Spleen (tissue), 11 donors: ENCODE results near the gene SELENOT. TPM values are rescaled to one million over a fixed set of nuclear protein-coding genes. Genes with fewer than 3 reads are reported as not detected.

Source experiments
- DNase-seq: peaks from one replicate; pipeline ENCODE4 v3.0.0-alpha.2; 2020
- H3K27ac ChIP-seq, 8 donors: fragments of 200-600 bp; sonication (generic) in 7 of 8; 1 replicate in 4 of 8; 2 replicates in 4 of 8; pipeline versions ENCODE4 v1.5.0 to v1.8.0; 2016 to 2021; ENCODE audit warnings: inconsistent platforms in 4 of 8, mild to moderate bottlenecking in 4 of 8, moderate library complexity in 1 of 8
- H3K27me3 ChIP-seq, 7 donors: fragments of 200-600 bp; sonication (generic) in 6 of 7; replicated peaks in 1 of 7; 1 replicate in 4 of 7; 2 replicates in 3 of 7; pipeline versions ENCODE4 v1.5.0 to v1.8.0; 2016 to 2021; ENCODE audit warnings: inconsistent platforms in 3 of 7, mild to moderate bottlenecking in 1 of 7
- H3K36me3 ChIP-seq, 6 donors: fragments of 200-600 bp; sonication (generic) in 5 of 6; 1 replicate in 4 of 6; 2 replicates in 2 of 6; pipeline versions ENCODE4 v1.5.0 to v1.8.0; 2016 to 2021; ENCODE audit warnings: inconsistent platforms in 2 of 6
- H3K4me1 ChIP-seq, 6 donors: fragments of 200-600 bp; sonication (generic) in 5 of 6; 1 replicate in 3 of 6; 2 replicates in 3 of 6; pipeline versions ENCODE4 v1.5.0 to v1.8.0; 2016 to 2021; ENCODE audit warnings: inconsistent platforms in 3 of 6
- H3K4me3 ChIP-seq, 8 donors: fragments of 200-600 bp; sonication (generic) in 7 of 8; 1 replicate in 4 of 8; 2 replicates in 4 of 8; pipeline versions ENCODE4 v1.5.0 to v1.8.0; 2016 to 2021; ENCODE audit warnings: inconsistent platforms in 4 of 8, mild to moderate bottlenecking in 4 of 8, moderate library complexity in 2 of 8
- H3K9me3 ChIP-seq, 8 donors: fragments of 200-600 bp; sonication (generic) in 7 of 8; 1 replicate in 4 of 8; 2 replicates in 4 of 8; pipeline versions ENCODE4 v1.5.0 to v1.8.0; 2016 to 2021; ENCODE audit warnings: inconsistent platforms in 4 of 8
- POLR2A ChIP-seq, 3 donors: fragments of 450-650 bp; IDR thresholded peaks; one replicate each; pipeline ENCODE4 v1.5.1; 2017; ENCODE audit warnings: antibody characterized with exemption in 3 of 3, mild to moderate bottlenecking in 1 of 3
- POLR2AphosphoS5 ChIP-seq, 3 donors: sonication (generic); formaldehyde crosslinking; IDR thresholded peaks; one replicate each; pipeline ENCODE4 v1.5.1; 2017; ENCODE audit warnings: antibody characterized with exemption in 3 of 3
- WGBS, 5 donors: extraction: QIAGEN DNeasy Blood & Tissue Kit in 3 of 5; methylation state at CpG; one replicate each; pipeline versions ENCODE4 v1.1.5 to v1.1.7; 2013 to 2018; 5-methylcytosine and 5-hydroxymethylcytosine counted together
- intact Hi-C: fragments of 100-400 bp; cut with DNase I; formaldehyde crosslinking; loops from one replicate; pipeline ENCODE4 v1.15.0; 2023; ENCODE audit warnings: low total_unique reads
- polyA plus RNA-seq, 3 donors: library from polyadenylated mRNA; stranded (reverse); fragments of 200-250 nt; gene quantifications; one replicate each; pipeline ENCODE4 v1.2.1, GENCODE V29; 2013
- total RNA-seq, 7 donors: library from RNA; depleted of rRNA in 3 of 7; stranded (reverse); fragments of >200 nt in 3 of 7; fragmentation: NEBNext Ultra II Directional in 4 of 7; extraction: Animal tissue kit (Norgen Biotek cat#: 25700) in 4 of 7; gene quantifications; one replicate each; pipeline versions ENCODE4 v1.1.0 to v1.2.1, GENCODE V29; 2016 to 2021
- TF ChIP-seq, protein P1 (sequence below), 11 experiments: fragments of 200-600 bp in 7 of 11; fragments of 450-650 bp in 4 of 11; sonication (generic) in 4 of 11; IDR thresholded peaks in 8 of 11; conservative IDR thresholded peaks in 3 of 11; 1 replicate in 7 of 11; 2 replicates in 4 of 11; pipeline versions ENCODE4 v1.4.0 to v1.8.0; 2016 to 2021; ENCODE audit warnings: antibody characterized with exemption in 11 of 11, inconsistent platforms in 4 of 11, mild to moderate bottlenecking in 1 of 11
- donor health status: healthy with polysubstance abuse.
- donor health status: DM: no; HTN: no; CAD: no; lungs with moderate emphysema.
- donor health status: DM: no; HTN: no; CAD: no.
- donor health status: Bipolar disorder and iron deficiency.
- donor health status: healthy.
- donor health status: DM: no; HTN: no; CAD: no.
- donor health status: DM: yes; HTN: yes; CAD: no.

SELENOT gene
- total and polyA plus RNA-seq, 10 donors, result 34.6 to 180 (median 103) TPM

DNA sequence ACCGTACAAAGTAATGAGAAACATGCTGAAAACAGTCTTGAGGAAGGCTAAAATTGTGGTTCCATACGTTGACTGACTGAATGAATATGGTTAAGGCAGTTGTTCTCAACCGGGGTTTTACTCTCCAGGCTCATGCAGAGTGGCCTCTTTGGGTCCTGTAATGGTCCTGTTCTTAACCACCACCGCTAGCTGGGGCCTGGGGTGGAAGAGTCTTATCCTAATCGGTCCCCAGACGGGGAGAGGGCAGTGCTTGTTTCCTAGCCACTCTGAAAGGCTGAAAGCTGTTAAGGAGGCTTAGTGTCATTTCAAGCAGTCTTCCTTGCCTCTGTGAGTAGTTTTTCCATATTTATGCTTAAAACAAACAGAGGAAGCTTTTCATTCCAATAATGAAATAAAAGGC lies 32.0 kb downstream of the SELENOT start:
- peaks cover 3 to 21% (median 17%) of the 10 kb centered on the region in 6 donors for H3K4me1 ChIP-seq
- no peak overlapping the region for H3K4me3 ChIP-seq
- DNase-seq, result no peak
- intact Hi-C loops, result no loop called here
- WGBS, 5 donors, result 68 to 84% (median 77%) methylated on average over 6 of the region's 6 CpGs
- peaks cover 0 to 27% (median 7%) of the 10 kb centered on the region in 6 donors for H3K36me3 ChIP-seq
- TF ChIP-seq POLR2A (IDR thresholded peaks at IDR 0.05) (no peak), POLR2AphosphoS5 (IDR thresholded peaks at IDR 0.05) (no peak)
- TF ChIP-seq, protein P1, sequence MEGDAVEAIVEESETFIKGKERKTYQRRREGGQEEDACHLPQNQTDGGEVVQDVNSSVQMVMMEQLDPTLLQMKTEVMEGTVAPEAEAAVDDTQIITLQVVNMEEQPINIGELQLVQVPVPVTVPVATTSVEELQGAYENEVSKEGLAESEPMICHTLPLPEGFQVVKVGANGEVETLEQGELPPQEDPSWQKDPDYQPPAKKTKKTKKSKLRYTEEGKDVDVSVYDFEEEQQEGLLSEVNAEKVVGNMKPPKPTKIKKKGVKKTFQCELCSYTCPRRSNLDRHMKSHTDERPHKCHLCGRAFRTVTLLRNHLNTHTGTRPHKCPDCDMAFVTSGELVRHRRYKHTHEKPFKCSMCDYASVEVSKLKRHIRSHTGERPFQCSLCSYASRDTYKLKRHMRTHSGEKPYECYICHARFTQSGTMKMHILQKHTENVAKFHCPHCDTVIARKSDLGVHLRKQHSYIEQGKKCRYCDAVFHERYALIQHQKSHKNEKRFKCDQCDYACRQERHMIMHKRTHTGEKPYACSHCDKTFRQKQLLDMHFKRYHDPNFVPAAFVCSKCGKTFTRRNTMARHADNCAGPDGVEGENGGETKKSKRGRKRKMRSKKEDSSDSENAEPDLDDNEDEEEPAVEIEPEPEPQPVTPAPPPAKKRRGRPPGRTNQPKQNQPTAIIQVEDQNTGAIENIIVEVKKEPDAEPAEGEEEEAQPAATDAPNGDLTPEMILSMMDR (IDR thresholded peaks at IDR 0.05 in 8 of 11, conservative IDR thresholded peaks at IDR 0.05 in 3 of 11), result no peak
- peak overlapping the region in 7 of 8 donors; percentile 43 to 77 (median 58) for H3K27ac ChIP-seq
- H3K27me3 ChIP-seq, result no peaks in the 10 kb centered on the region
- H3K9me3 ChIP-seq, result no peaks in the 10 kb centered on the region

DNA sequence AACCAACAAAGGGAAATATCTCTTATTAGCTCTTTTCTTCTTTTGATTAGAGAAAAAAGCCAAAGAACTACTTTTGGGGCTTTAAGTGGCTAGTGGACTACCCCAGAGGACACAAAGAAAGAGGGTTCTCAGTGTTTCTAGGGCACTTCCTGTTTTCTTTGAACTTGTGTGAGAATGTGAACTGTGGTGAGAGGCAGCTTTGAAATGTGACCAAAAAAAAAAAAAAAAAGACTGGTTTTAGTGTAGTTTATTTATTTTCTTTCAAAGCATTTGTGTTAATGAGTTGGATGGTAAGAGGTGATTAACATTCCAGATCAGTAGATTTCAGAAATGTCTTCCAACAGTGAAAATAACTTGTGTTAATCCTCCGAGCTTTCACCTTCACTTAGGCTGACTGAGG lies 32.4 kb downstream of the SELENOT start:
- no peaks in the 10 kb centered on the region for H3K9me3 ChIP-seq
- no peak for DNase-seq
- intact Hi-C loops, result no loop called here
- H3K27ac ChIP-seq, result peak overlapping the region in 7 of 8 donors; percentile 43 to 77 (median 58)
- H3K4me1 ChIP-seq, result peaks cover 3 to 21% (median 17%) of the 10 kb centered on the region in 6 donors
- 44 to 82% (median 76%) methylated on average over 1 of the region's 1 CpG for WGBS, 5 donors
- no peak overlapping the region for H3K4me3 ChIP-seq
- TF ChIP-seq POLR2AphosphoS5 (IDR thresholded peaks at IDR 0.05) (no peak), POLR2A (IDR thresholded peaks at IDR 0.05) (no peak)
- no peaks in the 10 kb centered on the region for H3K27me3 ChIP-seq
- H3K36me3 ChIP-seq, result peaks cover 0 to 22% (median 4%) of the 10 kb centered on the region in 6 donors

DNA sequence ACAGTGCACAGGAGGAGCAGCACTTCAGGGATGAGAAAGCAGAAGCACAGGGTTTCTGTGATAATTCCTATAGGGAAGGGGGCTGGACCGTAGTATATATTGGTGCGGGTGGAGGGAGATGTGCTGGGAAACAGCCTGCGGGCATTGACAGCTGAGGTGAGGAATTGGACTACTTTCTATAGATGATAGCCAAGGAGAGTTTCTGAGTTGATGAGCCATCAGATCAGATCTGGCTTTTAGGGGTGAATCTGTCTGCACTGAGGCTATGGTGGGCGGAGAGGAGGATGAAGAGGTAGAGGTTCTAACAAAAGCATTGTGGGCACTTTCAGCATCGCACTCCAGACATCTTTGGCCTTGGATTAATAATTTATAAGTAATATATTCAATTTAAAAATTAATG lies 33.1 kb downstream of the SELENOT start:
- Histone ChIP-seq H3K36me3 (peaks cover 0 to 15% (median 0%) of the 10 kb centered on the region in 6 donors), H3K27ac (peak overlapping the region in 5 of 8 donors; percentile 43 to 77 (median 69)), H3K4me1 (peaks cover 3 to 21% (median 17%) of the 10 kb centered on the region in 6 donors), H3K27me3 (no peaks in the 10 kb centered on the region), H3K4me3 (no peak overlapping the region), H3K9me3 (no peaks in the 10 kb centered on the region)
- 93 to 96% (median 94%) methylated on average over 5 of the region's 5 CpGs for WGBS, 5 donors
- TF ChIP-seq POLR2AphosphoS5 (IDR thresholded peaks at IDR 0.05) (no peak), POLR2A (IDR thresholded peaks at IDR 0.05) (no peak)
- TF ChIP-seq, protein P1 (IDR thresholded peaks at IDR 0.05 in 8 of 11, conservative IDR thresholded peaks at IDR 0.05 in 3 of 11), result no peak
- no peak for DNase-seq
- intact Hi-C loops, result no loop called here

DNA sequence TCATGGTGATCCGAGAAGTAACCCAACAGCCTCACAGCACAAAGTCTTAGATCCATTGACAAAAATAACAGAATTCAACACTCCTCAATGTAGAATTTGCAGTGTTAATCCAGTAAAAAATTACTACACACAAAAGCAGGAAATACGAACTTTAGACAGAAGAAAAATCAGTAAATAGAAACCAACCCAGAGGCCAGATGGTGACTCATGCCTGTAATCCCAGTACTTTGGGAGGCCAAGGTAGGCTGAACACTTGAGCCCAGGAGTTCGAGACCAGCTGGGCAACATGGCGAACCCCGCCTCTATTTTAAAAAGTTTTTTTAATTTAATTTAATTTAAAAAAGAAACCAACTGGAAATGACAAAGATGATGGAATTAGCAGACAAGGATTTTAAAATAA lies 36.1 kb downstream of the SELENOT start:
- TF ChIP-seq POLR2A (IDR thresholded peaks at IDR 0.05), result no peak
- TF ChIP-seq, protein P1 (IDR thresholded peaks at IDR 0.05 in 8 of 11, conservative IDR thresholded peaks at IDR 0.05 in 3 of 11), result no peak
- H3K4me3 ChIP-seq, result no peak overlapping the region
- peaks cover 3 to 21% (median 17%) of the 10 kb centered on the region in 6 donors for H3K4me1 ChIP-seq
- 85 to 89% (median 87%) methylated on average over 5 of the region's 5 CpGs for WGBS, 5 donors
- DNase-seq, result no peak
- no peaks in the 10 kb centered on the region for H3K27me3 ChIP-seq
- no peaks in the 10 kb centered on the region for H3K36me3 ChIP-seq
- H3K9me3 ChIP-seq, result no peaks in the 10 kb centered on the region
- no peak overlapping the region for H3K27ac ChIP-seq
- intact Hi-C loops, result no loop called here

DNA sequence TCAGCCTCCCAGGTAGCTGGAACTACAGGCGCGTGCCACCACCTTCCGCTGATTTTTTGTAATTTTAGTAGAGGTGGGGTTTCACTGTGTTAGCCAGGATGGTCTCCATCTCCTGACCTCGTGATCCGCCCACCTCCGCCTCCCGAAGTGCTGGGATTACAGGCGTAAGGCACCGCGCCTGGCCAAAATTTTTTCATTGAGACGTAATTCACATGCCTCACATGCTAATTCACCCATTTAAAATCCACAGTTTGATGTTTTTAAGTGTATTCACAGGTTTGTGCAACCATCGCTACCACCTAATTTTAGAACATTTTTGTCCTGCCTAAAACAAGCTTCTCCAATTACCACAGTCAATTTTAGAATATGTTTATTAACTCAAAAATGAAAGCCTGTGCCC lies 37.1 kb downstream of the SELENOT start:
- TF ChIP-seq, protein P1 (IDR thresholded peaks at IDR 0.05 in 8 of 11, conservative IDR thresholded peaks at IDR 0.05 in 3 of 11), result no peak
- TF ChIP-seq POLR2A (IDR thresholded peaks at IDR 0.05), result no peak
- Histone ChIP-seq H3K36me3 (no peaks in the 10 kb centered on the region), H3K4me1 (peaks cover 3 to 15% (median 11%) of the 10 kb centered on the region in 6 donors), H3K27me3 (no peaks in the 10 kb centered on the region), H3K4me3 (no peak overlapping the region), H3K9me3 (no peaks in the 10 kb centered on the region), H3K27ac (no peak overlapping the region)
- intact Hi-C loops, result no loop called here
- 94 to 97% (median 97%) methylated on average over 12 of the region's 12 CpGs for WGBS, 5 donors
- DNase-seq, result no peak
